ENCODE data around the gene SUCLA2.

DNA sequence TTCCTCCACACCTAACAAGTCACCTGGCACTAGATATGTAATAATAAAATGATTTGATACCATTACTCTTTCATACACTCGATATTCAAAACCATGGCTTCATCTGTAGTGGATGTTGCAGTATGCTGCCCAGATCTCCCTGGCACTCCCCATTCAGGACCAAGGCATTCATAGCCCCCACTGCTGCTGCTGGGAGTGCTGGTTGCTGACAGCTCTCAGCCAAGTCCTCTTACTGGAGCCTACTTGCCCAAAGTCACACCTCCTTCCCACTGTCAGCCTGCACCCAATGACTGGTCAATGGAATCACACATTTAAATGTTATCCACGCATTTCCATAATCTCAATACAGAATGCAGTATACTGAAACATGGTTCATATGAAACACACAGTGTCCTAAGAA is 3.7 kb downstream of the SUCLA2 start:
- TF ChIP-seq, protein P1, sequence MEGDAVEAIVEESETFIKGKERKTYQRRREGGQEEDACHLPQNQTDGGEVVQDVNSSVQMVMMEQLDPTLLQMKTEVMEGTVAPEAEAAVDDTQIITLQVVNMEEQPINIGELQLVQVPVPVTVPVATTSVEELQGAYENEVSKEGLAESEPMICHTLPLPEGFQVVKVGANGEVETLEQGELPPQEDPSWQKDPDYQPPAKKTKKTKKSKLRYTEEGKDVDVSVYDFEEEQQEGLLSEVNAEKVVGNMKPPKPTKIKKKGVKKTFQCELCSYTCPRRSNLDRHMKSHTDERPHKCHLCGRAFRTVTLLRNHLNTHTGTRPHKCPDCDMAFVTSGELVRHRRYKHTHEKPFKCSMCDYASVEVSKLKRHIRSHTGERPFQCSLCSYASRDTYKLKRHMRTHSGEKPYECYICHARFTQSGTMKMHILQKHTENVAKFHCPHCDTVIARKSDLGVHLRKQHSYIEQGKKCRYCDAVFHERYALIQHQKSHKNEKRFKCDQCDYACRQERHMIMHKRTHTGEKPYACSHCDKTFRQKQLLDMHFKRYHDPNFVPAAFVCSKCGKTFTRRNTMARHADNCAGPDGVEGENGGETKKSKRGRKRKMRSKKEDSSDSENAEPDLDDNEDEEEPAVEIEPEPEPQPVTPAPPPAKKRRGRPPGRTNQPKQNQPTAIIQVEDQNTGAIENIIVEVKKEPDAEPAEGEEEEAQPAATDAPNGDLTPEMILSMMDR (IDR thresholded peaks at IDR 0.05; ENCODE audit: extremely low read depth in 1 of 2, insufficient read depth in 1 of 2, low read depth in 1 of 2, low read length in 2 of 2) = no peak
- no peak for TF ChIP-seq POLR2AphosphoS5 (IDR thresholded peaks at IDR 0.05; ENCODE audit: insufficient read depth, low read depth, low read length)
- TF ChIP-seq EZH2 (IDR thresholded peaks at IDR 0.05; ENCODE audit: borderline replicate concordance, low read depth, low read length, severe bottlenecking) = no peak
- TF ChIP-seq POLR2A (IDR thresholded peaks at IDR 0.05; ENCODE audit: low read depth, low read length) = no peak
- no peak for TF ChIP-seq GATA2 (IDR thresholded peaks at IDR 0.05; ENCODE audit: insufficient read depth, insufficient read length, low read depth, low read length)
- TF ChIP-seq MYC (IDR thresholded peaks at IDR 0.05; ENCODE audit: low read depth, low read length) = no peak
- TF ChIP-seq, protein P2, sequence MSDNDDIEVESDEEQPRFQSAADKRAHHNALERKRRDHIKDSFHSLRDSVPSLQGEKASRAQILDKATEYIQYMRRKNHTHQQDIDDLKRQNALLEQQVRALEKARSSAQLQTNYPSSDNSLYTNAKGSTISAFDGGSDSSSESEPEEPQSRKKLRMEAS (IDR thresholded peaks at IDR 0.05; ENCODE audit: insufficient read depth, insufficient read length) = no peak

Measured in endothelial cell of umbilical vein (primary cell).